ENCODE results near the gene PLOD2. TPM values are rescaled to one million over a fixed set of nuclear protein-coding genes. Genes with fewer than 3 reads are reported as not detected.

Gene PLOD2
- total and polyA plus RNA-seq, 2 donors (not counting 1 experiment from before 2014, with no cell fraction given): not detected

DNA sequence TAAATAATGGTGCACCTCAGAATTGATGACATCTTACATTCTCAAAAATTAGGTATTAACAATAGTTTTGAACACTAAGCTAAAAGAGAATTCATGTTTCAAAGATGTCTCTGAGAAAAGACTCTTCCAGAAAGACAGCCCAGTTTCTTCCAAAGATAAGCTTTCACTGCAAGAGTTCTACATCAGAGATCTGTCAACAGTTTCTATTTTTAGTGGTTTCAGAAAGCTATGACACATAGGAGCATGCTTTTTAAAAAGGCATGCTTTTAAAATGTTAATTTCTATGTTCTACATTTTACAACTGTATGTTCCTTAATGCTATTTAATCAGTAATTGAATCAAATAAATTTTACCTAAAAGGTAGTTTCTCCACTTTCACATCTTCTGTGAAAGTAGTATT is 88.2 kb downstream of the PLOD2 start:
- Mint-ChIP-seq H3K4me1 (no peaks in the 10 kb centered on the region), H3K27ac (no peak overlapping the region), H3K27me3 (no peaks in the 10 kb centered on the region), H3K9me3 (ENCODE audit: insufficient read depth) (no peaks in the 10 kb centered on the region), H3K4me3 (no peak overlapping the region)
- TF ChIP-seq, protein P1, sequence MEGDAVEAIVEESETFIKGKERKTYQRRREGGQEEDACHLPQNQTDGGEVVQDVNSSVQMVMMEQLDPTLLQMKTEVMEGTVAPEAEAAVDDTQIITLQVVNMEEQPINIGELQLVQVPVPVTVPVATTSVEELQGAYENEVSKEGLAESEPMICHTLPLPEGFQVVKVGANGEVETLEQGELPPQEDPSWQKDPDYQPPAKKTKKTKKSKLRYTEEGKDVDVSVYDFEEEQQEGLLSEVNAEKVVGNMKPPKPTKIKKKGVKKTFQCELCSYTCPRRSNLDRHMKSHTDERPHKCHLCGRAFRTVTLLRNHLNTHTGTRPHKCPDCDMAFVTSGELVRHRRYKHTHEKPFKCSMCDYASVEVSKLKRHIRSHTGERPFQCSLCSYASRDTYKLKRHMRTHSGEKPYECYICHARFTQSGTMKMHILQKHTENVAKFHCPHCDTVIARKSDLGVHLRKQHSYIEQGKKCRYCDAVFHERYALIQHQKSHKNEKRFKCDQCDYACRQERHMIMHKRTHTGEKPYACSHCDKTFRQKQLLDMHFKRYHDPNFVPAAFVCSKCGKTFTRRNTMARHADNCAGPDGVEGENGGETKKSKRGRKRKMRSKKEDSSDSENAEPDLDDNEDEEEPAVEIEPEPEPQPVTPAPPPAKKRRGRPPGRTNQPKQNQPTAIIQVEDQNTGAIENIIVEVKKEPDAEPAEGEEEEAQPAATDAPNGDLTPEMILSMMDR (IDR thresholded peaks at IDR 0.05): no peak
- TF ChIP-seq EZH2 (IDR thresholded peaks at IDR 0.05; ENCODE audit: borderline replicate concordance, insufficient read depth, low read depth, low read length, poor library complexity, severe bottlenecking): no peak
- ATAC-seq (ENCODE audit: low read depth) (no peak), DNase-seq (no peak)
- Histone ChIP-seq H3K4me1 (ENCODE audit: control insufficient read depth in 2 of 2, insufficient read depth in 2 of 2, low read length in 2 of 2) (no peaks in the 10 kb centered on the region), H4K20me1 (ENCODE audit: control insufficient read depth, insufficient read depth, low read length, poor library complexity, severe bottlenecking) (no peaks in the 10 kb centered on the region), H3K4me3 (ENCODE audit: control extremely low read depth in 1 of 5, extremely low read depth in 1 of 5, insufficient read depth in 1 of 5, low read depth in 2 of 5, low read length in 4 of 5) (no peak overlapping the region), H3K27me3 (replicated peaks in 1 of 4; ENCODE audit: control extremely low read depth in 1 of 4, control insufficient read depth in 3 of 4, insufficient read depth in 4 of 4, low read length in 3 of 4) (no peaks in the 10 kb centered on the region), H3K9me3 (ENCODE audit: control extremely low read depth in 1 of 3, control insufficient read depth in 2 of 3, insufficient read depth in 1 of 3, low read length in 2 of 3) (no peaks in the 10 kb centered on the region), H3K79me2 (ENCODE audit: control insufficient read depth, insufficient read depth, low read length) (no peaks in the 10 kb centered on the region), H2AFZ (ENCODE audit: insufficient read depth, low read depth, low read length, poor library complexity, severe bottlenecking) (no peak overlapping the region), H3K36me3 (replicated peaks in 1 of 2; ENCODE audit: control extremely low read depth in 1 of 2, control insufficient read depth in 1 of 2, extremely low read depth in 1 of 2, insufficient read depth in 2 of 2, low read length in 1 of 2) (no peaks in the 10 kb centered on the region), H3K27ac (ENCODE audit: low read length in 2 of 2) (no peak overlapping the region), H3K9ac (ENCODE audit: low read length) (no peak overlapping the region), H3K4me2 (replicated peaks; ENCODE audit: low read depth, low read length, poor library complexity, severe bottlenecking) (no peak overlapping the region)
- intact Hi-C loops (cut with micrococcal nuclease): no loop called here
- POLR2A ChIA-PET: no interaction called here
- CTCF ChIA-PET: no interaction called here

- no peaks in the 10 kb centered on the region for H3K27me3 Mint-ChIP-seq
- ChIA-PET POLR2A (no interaction called here), CTCF (no interaction called here)
- Histone ChIP-seq H2AFZ (ENCODE audit: insufficient read depth, low read depth, low read length, poor library complexity, severe bottlenecking) (no peak overlapping the region), H3K36me3 (replicated peaks in 1 of 2; ENCODE audit: control extremely low read depth in 1 of 2, control insufficient read depth in 1 of 2, extremely low read depth in 1 of 2, insufficient read depth in 2 of 2, low read length in 1 of 2) (no peaks in the 10 kb centered on the region), H3K9me3 (ENCODE audit: control extremely low read depth in 1 of 3, control insufficient read depth in 2 of 3, insufficient read depth in 1 of 3, low read length in 2 of 3) (no peaks in the 10 kb centered on the region), H3K9ac (ENCODE audit: low read length) (no peak overlapping the region), H3K27me3 (replicated peaks in 1 of 4; ENCODE audit: control extremely low read depth in 1 of 4, control insufficient read depth in 3 of 4, insufficient read depth in 4 of 4, low read length in 3 of 4) (no peaks in the 10 kb centered on the region), H3K4me1 (ENCODE audit: control insufficient read depth in 2 of 2, insufficient read depth in 2 of 2, low read length in 2 of 2) (no peaks in the 10 kb centered on the region), H3K4me3 (ENCODE audit: control extremely low read depth in 1 of 5, extremely low read depth in 1 of 5, insufficient read depth in 1 of 5, low read depth in 2 of 5, low read length in 4 of 5) (no peak overlapping the region), H3K27ac (ENCODE audit: low read length in 2 of 2) (no peak overlapping the region), H3K4me2 (replicated peaks; ENCODE audit: low read depth, low read length, poor library complexity, severe bottlenecking) (no peak overlapping the region), H4K20me1 (ENCODE audit: control insufficient read depth, insufficient read depth, low read length, poor library complexity, severe bottlenecking) (no peaks in the 10 kb centered on the region), H3K79me2 (ENCODE audit: control insufficient read depth, insufficient read depth, low read length) (no peaks in the 10 kb centered on the region)
- H3K4me1 Mint-ChIP-seq: no peaks in the 10 kb centered on the region
- no peak for DNase-seq
- 86% methylated on average over 1 of the region's 3 CpGs for WGBS (ENCODE audit: insufficient coverage)
- H3K27ac Mint-ChIP-seq: no peak overlapping the region
- TF ChIP-seq, protein P1 (IDR thresholded peaks at IDR 0.05): no peak
- TF ChIP-seq EZH2 (IDR thresholded peaks at IDR 0.05; ENCODE audit: borderline replicate concordance, insufficient read depth, low read depth, low read length, poor library complexity, severe bottlenecking): no peak
- no peaks in the 10 kb centered on the region for H3K9me3 Mint-ChIP-seq (ENCODE audit: insufficient read depth)
- no peak overlapping the region for H3K4me3 Mint-ChIP-seq
- intact Hi-C loops (cut with micrococcal nuclease): no loop called here
- ATAC-seq (ENCODE audit: low read depth): no peak
These were observed 88.9 kb downstream of the PLOD2 start for GRCh38 chr3:146072061-146072460.
